Smooth muscle cell (in vitro differentiated cells): ENCODE data around the gene LTBP1. TPM values are rescaled to one million over a fixed set of nuclear protein-coding genes. Genes with fewer than 3 reads are reported as not detected.

Source experiments
- DNase-seq: peaks from one replicate; lab custom pipeline; 2025; ENCODE audit not compliant: unreplicated experiment; lab: John Stamatoyannopoulos, UW
- H2AFZ ChIP-seq: fragments of 200-600 bp; sonication (generic); 2 replicates; pipeline ENCODE4 v1.6.0; 2016; ENCODE audit warnings: antibody characterized with exemption, low read depth, mild to moderate bottlenecking
- H3F3A ChIP-seq: fragments of 200-600 bp; sonication (generic); 2 replicates; pipeline ENCODE4 v1.6.0; 2017; ENCODE audit warnings: antibody characterized with exemption, low read depth
- H3K27ac ChIP-seq: fragments of 200-600 bp; sonication (generic); 2 replicates; pipeline ENCODE4 v1.5.1; 2016; ENCODE audit warnings: low read depth, mild to moderate bottlenecking
- H3K27me3 ChIP-seq: fragments of 200-600 bp; sonication (generic); 2 replicates; pipeline ENCODE4 v1.6.1; 2016; ENCODE audit warnings: low read depth, mild to moderate bottlenecking
- H3K36me3 ChIP-seq: fragments of 200-600 bp; sonication (generic); 2 replicates; pipeline ENCODE4 v1.5.1; 2016; ENCODE audit warnings: low read depth
- H3K4me1 ChIP-seq: fragments of 200-600 bp; sonication (generic); 2 replicates; pipeline ENCODE4 v1.5.1; 2016; ENCODE audit warnings: low read depth
- H3K4me2 ChIP-seq: fragments of 200-600 bp; sonication (generic); 2 replicates; pipeline ENCODE4 v1.6.0; 2016; ENCODE audit warnings: mild to moderate bottlenecking
- H3K4me3 ChIP-seq: fragments of 200-600 bp; sonication (generic); 2 replicates; pipeline ENCODE4 v1.5.1; 2016; ENCODE audit warnings: mild to moderate bottlenecking
- H3K79me2 ChIP-seq: fragments of 200-600 bp; sonication (generic); 2 replicates; pipeline ENCODE4 v1.6.0; 2016; ENCODE audit warnings: low read depth, mild to moderate bottlenecking
- H3K9ac ChIP-seq: fragments of 200-600 bp; sonication (generic); 2 replicates; pipeline ENCODE4 v1.6.0; 2016; ENCODE audit warnings: low read depth
- H3K9me3 ChIP-seq: fragments of 200-600 bp; sonication (generic); replicated peaks from 2 replicates; pipeline ENCODE4 v1.5.1; 2016; ENCODE audit warnings: low read depth
- H4K20me1 ChIP-seq: fragments of 200-600 bp; sonication (generic); 2 replicates; pipeline ENCODE4 v1.6.0; 2016; ENCODE audit warnings: low read depth
- WGBS: methylation state at CpG from one replicate; pipeline ENCODE4 v1.1.7; 2016; ENCODE audit warnings: low lambda C conversion rate; 5-methylcytosine and 5-hydroxymethylcytosine counted together
- polyA plus RNA-seq: library from polyadenylated mRNA; unstranded; fragments of >200 nt; fragmentation: Nextera tagmentation; extraction: Ambion mirVana; gene quantifications from 2 replicates; pipeline ENCODE4 v1.2.1, GENCODE V29; 2016
- total RNA-seq: library from RNA; depleted of rRNA; stranded (reverse); fragments of >200 nt; gene quantifications from 2 replicates; pipeline ENCODE4 v1.2.3, GENCODE V29; 2014
- TF ChIP-seq, protein P1 (sequence below): fragments of 200-600 bp; sonication (generic); IDR thresholded peaks from 2 replicates; pipeline ENCODE4 v1.5.1; 2017; ENCODE audit warnings: borderline replicate concordance, mild to moderate bottlenecking, antibody characterized with exemption; ENCODE audit not compliant: insufficient read depth, poor library complexity, severe bottlenecking

LTBP1 gene
- total and polyA plus RNA-seq, 2 experiments from 2014 or later = 146 to 250 TPM

DNA sequence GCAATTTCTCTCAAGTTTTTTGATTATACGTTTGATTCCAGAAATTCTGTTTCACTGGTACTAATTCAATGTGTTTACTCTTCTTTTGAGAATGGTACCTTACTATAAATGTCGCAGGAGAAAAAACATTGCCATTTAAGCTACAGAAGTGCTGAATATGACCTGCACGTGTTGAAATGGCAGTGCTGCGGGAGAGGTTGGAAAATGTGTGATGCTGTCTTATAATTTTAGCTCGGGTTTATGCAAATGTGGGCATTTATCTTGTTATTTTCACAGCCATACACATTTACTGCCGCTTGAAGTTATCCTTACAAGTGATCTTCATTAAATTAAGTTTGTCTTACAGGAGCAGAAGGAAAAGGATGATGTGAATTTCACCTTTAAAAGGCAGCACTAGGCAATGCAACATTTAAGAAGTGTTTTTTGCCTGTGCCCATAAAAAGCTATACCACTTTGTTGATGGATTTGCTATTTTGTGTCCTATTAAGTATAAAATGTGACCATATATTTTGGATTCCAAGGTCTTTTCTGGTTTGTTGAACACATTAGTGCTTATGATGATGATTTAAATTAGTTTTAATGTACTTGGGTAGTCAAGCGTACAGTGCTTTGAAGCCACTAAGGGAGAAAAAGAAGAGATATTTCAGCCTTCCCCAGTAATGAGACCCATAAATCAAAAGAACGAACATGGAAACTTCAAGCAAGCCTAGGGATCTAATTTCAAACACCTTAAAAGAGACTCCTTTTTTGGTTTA lies 112.1 kb downstream of the LTBP1 start:
- Histone ChIP-seq H3K27ac (peak overlapping the region; percentile 77), H3K79me2 (no peaks in the 10 kb centered on the region), H4K20me1 (no peaks in the 10 kb centered on the region), H3F3A (peaks cover 22% of the 10 kb centered on the region), H3K4me3 (no peak overlapping the region), H3K9me3 (no peaks in the 10 kb centered on the region), H3K36me3 (no peaks in the 10 kb centered on the region), H3K4me2 (peak overlapping the region; percentile 50), H3K27me3 (no peaks in the 10 kb centered on the region), H3K4me1 (peaks cover 15% of the 10 kb centered on the region), H2AFZ (peak overlapping the region; percentile 9), H3K9ac (no peak overlapping the region)
- WGBS = 69% methylated on average over 8 of the region's 8 CpGs
- TF ChIP-seq, protein P1, sequence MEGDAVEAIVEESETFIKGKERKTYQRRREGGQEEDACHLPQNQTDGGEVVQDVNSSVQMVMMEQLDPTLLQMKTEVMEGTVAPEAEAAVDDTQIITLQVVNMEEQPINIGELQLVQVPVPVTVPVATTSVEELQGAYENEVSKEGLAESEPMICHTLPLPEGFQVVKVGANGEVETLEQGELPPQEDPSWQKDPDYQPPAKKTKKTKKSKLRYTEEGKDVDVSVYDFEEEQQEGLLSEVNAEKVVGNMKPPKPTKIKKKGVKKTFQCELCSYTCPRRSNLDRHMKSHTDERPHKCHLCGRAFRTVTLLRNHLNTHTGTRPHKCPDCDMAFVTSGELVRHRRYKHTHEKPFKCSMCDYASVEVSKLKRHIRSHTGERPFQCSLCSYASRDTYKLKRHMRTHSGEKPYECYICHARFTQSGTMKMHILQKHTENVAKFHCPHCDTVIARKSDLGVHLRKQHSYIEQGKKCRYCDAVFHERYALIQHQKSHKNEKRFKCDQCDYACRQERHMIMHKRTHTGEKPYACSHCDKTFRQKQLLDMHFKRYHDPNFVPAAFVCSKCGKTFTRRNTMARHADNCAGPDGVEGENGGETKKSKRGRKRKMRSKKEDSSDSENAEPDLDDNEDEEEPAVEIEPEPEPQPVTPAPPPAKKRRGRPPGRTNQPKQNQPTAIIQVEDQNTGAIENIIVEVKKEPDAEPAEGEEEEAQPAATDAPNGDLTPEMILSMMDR = no peak
- DNase-seq = no peak

DNA sequence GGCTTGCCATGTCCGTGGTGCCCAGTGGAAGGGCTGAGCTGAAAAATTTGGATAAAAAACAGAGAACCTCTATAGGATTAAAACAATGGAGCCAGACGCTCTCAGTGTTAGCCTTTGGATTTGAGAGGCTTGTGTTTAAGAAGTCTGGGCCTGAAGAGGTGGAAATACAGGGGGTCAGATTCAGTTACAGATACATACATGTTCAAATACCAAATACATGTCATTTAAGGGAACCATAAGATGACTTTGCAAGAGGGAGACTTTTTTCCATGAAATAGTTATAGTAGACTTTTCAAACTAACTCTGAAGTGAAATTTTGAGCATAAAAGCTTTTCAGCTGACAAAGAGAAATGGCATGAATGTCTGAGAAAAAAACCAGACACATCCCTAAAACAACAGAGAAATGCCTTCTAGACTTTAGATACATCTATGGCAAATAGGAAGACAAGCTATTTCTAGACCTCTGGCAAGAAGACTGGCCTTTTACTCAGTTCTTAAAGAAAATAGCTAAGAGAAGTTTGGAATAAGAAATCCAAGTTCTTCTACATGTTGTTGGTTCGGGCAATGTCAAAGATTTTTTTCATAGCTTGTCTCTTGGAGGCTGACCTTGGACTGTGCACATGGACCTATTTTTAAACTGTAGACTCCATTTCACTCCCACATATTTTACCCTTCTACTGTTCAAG lies 112.9 kb downstream of the LTBP1 start:
- Histone ChIP-seq H3K4me1 (peaks cover 15% of the 10 kb centered on the region), H3K36me3 (no peaks in the 10 kb centered on the region), H3K27ac (peak overlapping the region; percentile 77), H3K9ac (no peak overlapping the region), H4K20me1 (no peaks in the 10 kb centered on the region), H3K9me3 (no peaks in the 10 kb centered on the region), H3K4me2 (peak overlapping the region; percentile 50), H2AFZ (peak overlapping the region; percentile 9), H3K4me3 (no peak overlapping the region), H3F3A (peaks cover 22% of the 10 kb centered on the region), H3K27me3 (no peaks in the 10 kb centered on the region), H3K79me2 (no peaks in the 10 kb centered on the region)
- 10% methylated on average over 3 of the region's 3 CpGs for WGBS
- TF ChIP-seq, protein P1 = no peak
- DNase-seq = no peak

DNA sequence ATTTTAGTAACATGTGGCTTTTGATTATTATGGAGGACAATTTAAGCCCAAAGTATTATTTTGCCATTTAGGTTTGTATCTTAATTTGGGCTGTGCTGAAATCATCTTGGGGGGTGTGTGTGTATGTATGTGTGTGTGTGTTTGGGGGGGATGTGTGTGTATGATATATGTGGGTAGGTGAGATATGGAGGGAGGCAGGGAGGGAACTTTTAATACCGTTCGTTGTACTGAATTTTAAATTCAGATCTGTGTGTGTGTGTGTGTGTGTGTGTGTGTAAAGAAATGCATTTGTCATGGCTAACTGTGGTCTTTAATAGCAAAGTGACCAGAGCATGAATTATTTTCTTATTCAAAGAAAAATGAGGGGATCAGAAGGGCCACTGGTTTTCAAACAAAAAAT lies 113.7 kb downstream of the LTBP1 start:
- WGBS = 67% methylated on average over 2 of the region's 2 CpGs
- TF ChIP-seq, protein P1 = no peak
- no peak overlapping the region for H2AFZ ChIP-seq
- no peaks in the 10 kb centered on the region for H3K79me2 ChIP-seq
- H3K27ac ChIP-seq = peak overlapping the region; percentile 77
- H3K27me3 ChIP-seq = no peaks in the 10 kb centered on the region
- peak overlapping the region; percentile 50 for H3K4me2 ChIP-seq
- peaks cover 15% of the 10 kb centered on the region for H3K4me1 ChIP-seq
- H3K9ac ChIP-seq = no peak overlapping the region
- no peaks in the 10 kb centered on the region for H3K36me3 ChIP-seq
- H3K9me3 ChIP-seq = no peaks in the 10 kb centered on the region
- peaks cover 22% of the 10 kb centered on the region for H3F3A ChIP-seq
- H4K20me1 ChIP-seq = no peaks in the 10 kb centered on the region
- H3K4me3 ChIP-seq = no peak overlapping the region
- no peak for DNase-seq
